Dendritic cell treated with granulocyte-macrophage colony-stimulating factor and Interleukin-4, amounts not matched to agents 40 ng/mL and 50 ng/mL, for 4 days (primary cell): ENCODE results near the gene CD34.

Experiments
- H3K27ac Mint-ChIP-seq: one replicate; pipeline ENCODE4 v1.8.0; 2022; ENCODE audit warnings: mild to moderate bottlenecking, mixed read lengths
- H3K27me3 Mint-ChIP-seq: one replicate; pipeline ENCODE4 v1.8.0; 2022; ENCODE audit warnings: mild to moderate bottlenecking, mixed read lengths
- H3K36me3 Mint-ChIP-seq: one replicate; pipeline ENCODE4 v1.8.0; 2022; ENCODE audit warnings: low read depth, mixed read lengths
- H3K4me1 Mint-ChIP-seq: one replicate; pipeline ENCODE4 v1.8.0; 2022; ENCODE audit warnings: low read depth, mixed read lengths
- H3K4me3 Mint-ChIP-seq: one replicate; pipeline ENCODE4 v1.8.0; 2022; ENCODE audit warnings: mild to moderate bottlenecking, moderate library complexity, mixed read lengths
- H3K9me3 Mint-ChIP-seq: one replicate; pipeline ENCODE4 v1.8.0; 2022; ENCODE audit warnings: mixed read lengths
- intact Hi-C: fragments of 100-400 bp; cut with micrococcal nuclease; formaldehyde crosslinking; loops from one replicate; pipeline ENCODE4 v1.15.0; 2022

Gene CD34

GRCh38 chr1:207842506-207842905 lies 68.4 kb downstream of the CD34 start:
- Mint-ChIP-seq H3K27ac (no peak overlapping the region), H3K27me3 (no peaks in the 10 kb centered on the region), H3K9me3 (no peaks in the 10 kb centered on the region), H3K4me3 (no peak overlapping the region), H3K36me3 (peaks cover 57% of the 10 kb centered on the region), H3K4me1 (peaks cover 67% of the 10 kb centered on the region)
- intact Hi-C loops: no loop called here

GRCh38 chr1:207841901-207842300 lies 69.0 kb downstream of the CD34 start:
- Mint-ChIP-seq H3K36me3 (peaks cover 63% of the 10 kb centered on the region), H3K27me3 (no peaks in the 10 kb centered on the region), H3K9me3 (no peaks in the 10 kb centered on the region), H3K4me1 (peaks cover 70% of the 10 kb centered on the region), H3K4me3 (no peak overlapping the region), H3K27ac (no peak overlapping the region)
- intact Hi-C loops: no loop called here

- H3K9me3 Mint-ChIP-seq: no peaks in the 10 kb centered on the region
- intact Hi-C loops: no loop called here
- peaks cover 76% of the 10 kb centered on the region for H3K4me1 Mint-ChIP-seq
- no peaks in the 10 kb centered on the region for H3K27me3 Mint-ChIP-seq
- no peak overlapping the region for H3K4me3 Mint-ChIP-seq
- H3K36me3 Mint-ChIP-seq: peaks cover 69% of the 10 kb centered on the region
- H3K27ac Mint-ChIP-seq: peak overlapping the region; percentile 44
These were observed 69.6 kb downstream of the CD34 start for GRCh38 chr1:207841293-207841692.

- H3K4me1 Mint-ChIP-seq: peaks cover 76% of the 10 kb centered on the region
- no peaks in the 10 kb centered on the region for H3K27me3 Mint-ChIP-seq
These were observed 70.5 kb downstream of the CD34 start for GRCh38 chr1:207840380-207840779.

GRCh38 chr1:207839083-207839413 lies 71.9 kb downstream of the CD34 start:
- intact Hi-C loops: no loop called here
- H3K4me3 Mint-ChIP-seq: no peak overlapping the region
- peaks cover 75% of the 10 kb centered on the region for H3K36me3 Mint-ChIP-seq
- H3K4me1 Mint-ChIP-seq: peaks cover 76% of the 10 kb centered on the region
- no peaks in the 10 kb centered on the region for H3K27me3 Mint-ChIP-seq
- H3K9me3 Mint-ChIP-seq: no peaks in the 10 kb centered on the region
- peak overlapping the region; percentile 3 for H3K27ac Mint-ChIP-seq

More at GRCh38 chr1:207840380-207840779, 70.5 kb downstream of the CD34 start:
- H3K4me3 Mint-ChIP-seq: no peak overlapping the region
- H3K27ac Mint-ChIP-seq: no peak overlapping the region
- H3K9me3 Mint-ChIP-seq: no peaks in the 10 kb centered on the region
- H3K36me3 Mint-ChIP-seq: peaks cover 75% of the 10 kb centered on the region
- intact Hi-C loops: no loop called here

GRCh38 chr1:207838156-207839082 lies 72.5 kb downstream of the CD34 start:
- Mint-ChIP-seq H3K27ac (peak overlapping the region; percentile 3), H3K36me3 (peaks cover 69% of the 10 kb centered on the region), H3K4me1 (peaks cover 76% of the 10 kb centered on the region), H3K4me3 (no peak overlapping the region), H3K27me3 (no peaks in the 10 kb centered on the region), H3K9me3 (no peaks in the 10 kb centered on the region)
- intact Hi-C loops: no loop called here

GRCh38 chr1:207837673-207838072 lies 73.3 kb downstream of the CD34 start:
- H3K9me3 Mint-ChIP-seq: no peaks in the 10 kb centered on the region
- no peak overlapping the region for H3K27ac Mint-ChIP-seq
- intact Hi-C loops: no loop called here
- H3K27me3 Mint-ChIP-seq: no peaks in the 10 kb centered on the region
- no peak overlapping the region for H3K4me3 Mint-ChIP-seq
- H3K4me1 Mint-ChIP-seq: peaks cover 81% of the 10 kb centered on the region
- peaks cover 61% of the 10 kb centered on the region for H3K36me3 Mint-ChIP-seq

GRCh38 chr1:207836591-207837347 lies 74.2 kb downstream of the CD34 start:
- peak overlapping the region; percentile 54 for H3K27ac Mint-ChIP-seq

GRCh38 chr1:207835958-207836357 lies 75.0 kb downstream of the CD34 start:
- Mint-ChIP-seq H3K4me1 (peaks cover 86% of the 10 kb centered on the region), H3K4me3 (no peak overlapping the region), H3K9me3 (no peaks in the 10 kb centered on the region), H3K27ac (no peak overlapping the region), H3K27me3 (no peaks in the 10 kb centered on the region), H3K36me3 (peaks cover 61% of the 10 kb centered on the region)
- intact Hi-C loops: no loop called here

More at GRCh38 chr1:207836591-207837347, 74.2 kb downstream of the CD34 start:
- Mint-ChIP-seq H3K27me3 (no peaks in the 10 kb centered on the region), H3K4me3 (no peak overlapping the region), H3K4me1 (peaks cover 86% of the 10 kb centered on the region), H3K36me3 (peaks cover 60% of the 10 kb centered on the region), H3K9me3 (no peaks in the 10 kb centered on the region)
- intact Hi-C loops: no loop called here

GRCh38 chr1:207833956-207834660 lies 76.8 kb downstream of the CD34 start:
- peaks cover 86% of the 10 kb centered on the region for H3K4me1 Mint-ChIP-seq
- no peaks in the 10 kb centered on the region for H3K27me3 Mint-ChIP-seq
- peak overlapping the region; percentile 31 for H3K27ac Mint-ChIP-seq
- intact Hi-C loops: loop anchor here (2.0 kb wide), 1 partner anchor 15 kb away; no protein-coding TSS in a partner anchor
- no peaks in the 10 kb centered on the region for H3K9me3 Mint-ChIP-seq
- peaks cover 51% of the 10 kb centered on the region for H3K36me3 Mint-ChIP-seq
- H3K4me3 Mint-ChIP-seq: no peak overlapping the region

- Mint-ChIP-seq H3K9me3 (no peaks in the 10 kb centered on the region), H3K27me3 (no peaks in the 10 kb centered on the region), H3K4me3 (no peak overlapping the region), H3K27ac (peak overlapping the region; percentile 75), H3K4me1 (peaks cover 86% of the 10 kb centered on the region), H3K36me3 (peaks cover 44% of the 10 kb centered on the region)
- intact Hi-C loops: loop anchor here (2.0 kb wide), 1 partner anchor 15 kb away; no protein-coding TSS in a partner anchor
These were observed 77.5 kb downstream of the CD34 start for GRCh38 chr1:207833381-207833780.

- peak overlapping the region; percentile 75 for H3K27ac Mint-ChIP-seq
- H3K9me3 Mint-ChIP-seq: no peaks in the 10 kb centered on the region
- no peaks in the 10 kb centered on the region for H3K27me3 Mint-ChIP-seq
- H3K36me3 Mint-ChIP-seq: peaks cover 38% of the 10 kb centered on the region
- peaks cover 86% of the 10 kb centered on the region for H3K4me1 Mint-ChIP-seq
- H3K4me3 Mint-ChIP-seq: no peak overlapping the region
- intact Hi-C loops: loop anchor here (2.0 kb wide), 1 partner anchor 16 kb away; no protein-coding TSS in a partner anchor
These were observed 78.1 kb downstream of the CD34 start for GRCh38 chr1:207832796-207833195.

- Mint-ChIP-seq H3K27ac (peak overlapping the region; percentile 75), H3K36me3 (peaks cover 32% of the 10 kb centered on the region), H3K4me1 (peaks cover 91% of the 10 kb centered on the region), H3K27me3 (no peaks in the 10 kb centered on the region), H3K9me3 (no peaks in the 10 kb centered on the region), H3K4me3 (peak overlapping the region; percentile 1)
- intact Hi-C loops: loop anchor here (2.0 kb wide), 1 partner anchor 17 kb away; no protein-coding TSS in a partner anchor
These were observed 79.2 kb downstream of the CD34 start for GRCh38 chr1:207831517-207832327.
